Body of pancreas (tissue), 4 donors: ENCODE measurements around the gene STX8.

ENCODE experiments used
- POLR2A ChIP-seq, 3 donors: fragments of 450-650 bp; IDR thresholded peaks; one replicate each; pipeline ENCODE4 v1.6.1; 2016; ENCODE audit warnings: antibody characterized with exemption in 3 of 3, mild to moderate bottlenecking in 2 of 3
- TF ChIP-seq, protein P1 (sequence below), 7 experiments: fragments of 450-650 bp in 4 of 7; fragments of 200-600 bp in 3 of 7; sonication (generic) in 3 of 7; IDR thresholded peaks; one replicate each; pipeline ENCODE4 v1.5.1; 2016 to 2019; ENCODE audit warnings: antibody characterized with exemption in 7 of 7

DNA sequence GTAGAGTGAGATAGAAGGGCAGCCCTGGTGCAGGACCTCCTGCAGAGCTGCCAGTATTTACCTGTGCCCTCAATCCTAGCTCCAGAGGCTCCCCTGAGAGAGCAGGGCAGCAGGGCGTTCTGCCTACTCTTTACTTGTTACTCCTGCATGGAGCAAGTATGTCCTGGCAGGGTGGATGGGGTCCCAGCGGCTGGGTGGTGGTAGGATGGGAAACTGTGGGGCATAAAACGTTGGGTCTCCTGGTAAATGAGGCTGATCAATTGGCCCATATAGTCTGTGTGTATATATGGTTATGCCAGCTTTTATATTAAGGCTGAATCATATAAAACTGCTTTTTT, 362.3 kb downstream of the STX8 start:
- TF ChIP-seq, protein P1, sequence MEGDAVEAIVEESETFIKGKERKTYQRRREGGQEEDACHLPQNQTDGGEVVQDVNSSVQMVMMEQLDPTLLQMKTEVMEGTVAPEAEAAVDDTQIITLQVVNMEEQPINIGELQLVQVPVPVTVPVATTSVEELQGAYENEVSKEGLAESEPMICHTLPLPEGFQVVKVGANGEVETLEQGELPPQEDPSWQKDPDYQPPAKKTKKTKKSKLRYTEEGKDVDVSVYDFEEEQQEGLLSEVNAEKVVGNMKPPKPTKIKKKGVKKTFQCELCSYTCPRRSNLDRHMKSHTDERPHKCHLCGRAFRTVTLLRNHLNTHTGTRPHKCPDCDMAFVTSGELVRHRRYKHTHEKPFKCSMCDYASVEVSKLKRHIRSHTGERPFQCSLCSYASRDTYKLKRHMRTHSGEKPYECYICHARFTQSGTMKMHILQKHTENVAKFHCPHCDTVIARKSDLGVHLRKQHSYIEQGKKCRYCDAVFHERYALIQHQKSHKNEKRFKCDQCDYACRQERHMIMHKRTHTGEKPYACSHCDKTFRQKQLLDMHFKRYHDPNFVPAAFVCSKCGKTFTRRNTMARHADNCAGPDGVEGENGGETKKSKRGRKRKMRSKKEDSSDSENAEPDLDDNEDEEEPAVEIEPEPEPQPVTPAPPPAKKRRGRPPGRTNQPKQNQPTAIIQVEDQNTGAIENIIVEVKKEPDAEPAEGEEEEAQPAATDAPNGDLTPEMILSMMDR (IDR thresholded peaks at IDR 0.05), result no peak
- no peak for TF ChIP-seq POLR2A (IDR thresholded peaks at IDR 0.05)
